ENCODE data around the gene CDR2. TPM values are rescaled to one million over a fixed set of nuclear protein-coding genes. Genes with fewer than 3 reads are reported as not detected.

Gene CDR2
- total and polyA plus RNA-seq, 11 donors, result 3.7 to 12.4 (median 6.0) TPM

- Histone ChIP-seq H3K36me3 (peaks cover 0 to 40% (median 35%) of the 10 kb centered on the region in 9 donors), H3K4me1 (peaks cover 0 to 41% (median 19%) of the 10 kb centered on the region in 12 donors), H3K27me3 (no peaks in the 10 kb centered on the region), H3K4me3 (no peak overlapping the region), H3K9me3 (no peaks in the 10 kb centered on the region), H3K27ac (no peak overlapping the region)
- 94 to 99% (median 97%) methylated on average over 2 of the region's 2 CpGs for WGBS, 4 donors
- no peak for TF ChIP-seq CTCF (IDR thresholded peaks at IDR 0.05)
- no peak for TF ChIP-seq POLR2A (IDR thresholded peaks at IDR 0.05)
- intact Hi-C loops (cut with DNase I), result no loop called here
- ATAC-seq (no peak), DNase-seq (no peak)
Measured at GRCh38 chr16:22366371-22366770, 8.0 kb downstream of the CDR2 start.

- Histone ChIP-seq H3K4me3 (no peak overlapping the region), H3K27me3 (no peaks in the 10 kb centered on the region), H3K9me3 (no peaks in the 10 kb centered on the region), H3K36me3 (peaks cover 0 to 55% (median 39%) of the 10 kb centered on the region in 9 donors), H3K27ac (no peak overlapping the region), H3K4me1 (peaks cover 0 to 24% (median 3%) of the 10 kb centered on the region in 12 donors)
- TF ChIP-seq POLR2A (IDR thresholded peaks at IDR 0.05) (no peak), CTCF (IDR thresholded peaks at IDR 0.05) (no peak)
- intact Hi-C loops (cut with DNase I), result no loop called here
- no peak for DNase-seq
- no peak for ATAC-seq
- 91 to 99% (median 94%) methylated on average over 2 of the region's 2 CpGs for WGBS, 4 donors
Measured at GRCh38 chr16:22364241-22364640, 10.2 kb downstream of the CDR2 start.

GRCh38 chr16:22360963-22361659, 13.3 kb downstream of the CDR2 start:
- ATAC-seq, result no peak
- TF ChIP-seq CTCF (IDR thresholded peaks at IDR 0.05), result no peak
- TF ChIP-seq POLR2A (IDR thresholded peaks at IDR 0.05), result no peak
- H3K4me3 ChIP-seq, result no peak overlapping the region
- peaks cover 0 to 61% (median 39%) of the 10 kb centered on the region in 9 donors for H3K36me3 ChIP-seq
- whole genome bisulfite sequencing, 4 donors, result 82 to 87% (median 84%) methylated on average over 8 of the region's 8 CpGs
- H3K27me3 ChIP-seq, result no peaks in the 10 kb centered on the region
- peaks cover 0 to 33% (median 0%) of the 10 kb centered on the region in 12 donors for H3K4me1 ChIP-seq
- H3K27ac ChIP-seq, result peak overlapping the region in 1 of 12 donors; percentile 20
- intact Hi-C loops (cut with DNase I), result no loop called here
- DNase-seq, result no peak
- H3K9me3 ChIP-seq, result no peaks in the 10 kb centered on the region

DNA sequence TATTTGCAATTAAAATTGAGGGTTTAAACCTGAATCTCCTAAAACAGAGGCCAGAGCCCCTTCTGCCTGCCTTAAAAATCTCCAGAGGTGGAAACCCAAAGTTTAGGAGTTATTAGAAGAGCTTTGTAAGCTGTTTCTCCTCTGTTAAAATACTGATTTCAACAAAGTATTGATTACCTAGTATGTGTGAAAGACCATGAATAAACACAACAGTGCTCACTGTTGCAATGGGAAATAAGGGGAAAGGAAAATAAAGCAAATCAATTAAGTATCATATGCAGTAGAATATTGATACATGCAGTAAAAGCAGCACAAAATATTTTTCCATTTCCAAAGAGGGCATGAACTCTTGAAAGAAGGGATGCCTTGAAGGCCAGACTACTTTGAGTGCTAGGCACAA, 14.7 kb downstream of the CDR2 start:
- peak overlapping the region in 1 of 12 donors; percentile 21 for H3K27ac ChIP-seq
- TF ChIP-seq CTCF (IDR thresholded peaks at IDR 0.05) (no peak), POLR2A (IDR thresholded peaks at IDR 0.05) (no peak)
- H3K4me3 ChIP-seq, result no peak overlapping the region
- peaks cover 0 to 48% (median 0%) of the 10 kb centered on the region in 12 donors for H3K4me1 ChIP-seq
- H3K9me3 ChIP-seq, result no peaks in the 10 kb centered on the region
- no peaks in the 10 kb centered on the region for H3K27me3 ChIP-seq
- ATAC-seq (no peak), DNase-seq (no peak)
- H3K36me3 ChIP-seq, result peaks cover 0 to 53% (median 36%) of the 10 kb centered on the region in 9 donors
- intact Hi-C loops (cut with DNase I), result loop anchor here in 2 of 10 donors (5.0 to 10.0 kb wide), 2 partner anchors 37 to 45 kb away; no protein-coding TSS in a partner anchor

Measured in heart left ventricle (tissue), 16 donors.